NCI-H2107 treated with DMSO at 0.1 percent for 48 hours (cell line): ENCODE results near the gene GPAT3.
"Not testable (repeated sequence)": the region's sequence is repeated elsewhere in the genome, so short reads cannot be mapped to it uniquely, and the experiment has no call there.

Source experiments
- DNase-seq: peaks from one replicate; lab custom pipeline; 2025; ENCODE audit not compliant: unreplicated experiment; lab: John Stamatoyannopoulos, UW

Gene GPAT3

GRCh38 chr4:83535520-83536361 lies at the start of gene GPAT3:
TSS of gene GPAT3 (plus strand) at chr4:83536108. CDS start at chr4:83536623, 515 bp downstream.
- DNase-seq = peak; percentile 38

- DNase-seq = no peak
Measured at GRCh38 chr4:83486457-83487129, 49.3 kb upstream of the GPAT3 start.

DNA sequence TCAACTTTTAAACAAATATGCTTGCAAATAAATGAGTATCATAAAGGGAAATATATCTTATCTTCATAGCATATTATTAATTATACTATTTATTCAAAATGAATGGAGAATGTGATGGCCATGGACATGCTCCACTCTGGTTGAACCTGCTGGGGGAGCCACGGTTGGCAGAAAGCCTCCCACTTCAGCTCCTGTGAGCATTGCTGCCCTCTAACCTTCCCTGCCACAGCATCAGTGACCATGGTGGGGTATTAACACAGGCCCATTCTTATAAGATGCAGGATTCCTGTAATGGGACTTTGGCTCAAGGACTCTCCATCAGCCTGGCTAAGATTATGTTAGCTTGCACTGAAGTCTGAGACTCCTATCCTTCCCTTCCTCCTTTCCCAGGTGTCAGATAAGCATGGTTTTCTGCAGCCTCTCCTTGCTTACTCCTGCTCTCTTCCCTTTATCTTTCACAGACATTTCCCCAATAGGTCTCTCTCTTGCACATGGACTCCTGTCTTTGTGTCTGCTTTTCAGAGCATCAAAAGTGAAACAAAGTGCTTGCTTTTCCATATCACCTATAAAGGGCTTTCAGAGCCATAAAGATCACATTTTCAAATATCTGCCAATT lies 46.1 kb upstream of the GPAT3 start:
- DNase-seq = no peak

DNA sequence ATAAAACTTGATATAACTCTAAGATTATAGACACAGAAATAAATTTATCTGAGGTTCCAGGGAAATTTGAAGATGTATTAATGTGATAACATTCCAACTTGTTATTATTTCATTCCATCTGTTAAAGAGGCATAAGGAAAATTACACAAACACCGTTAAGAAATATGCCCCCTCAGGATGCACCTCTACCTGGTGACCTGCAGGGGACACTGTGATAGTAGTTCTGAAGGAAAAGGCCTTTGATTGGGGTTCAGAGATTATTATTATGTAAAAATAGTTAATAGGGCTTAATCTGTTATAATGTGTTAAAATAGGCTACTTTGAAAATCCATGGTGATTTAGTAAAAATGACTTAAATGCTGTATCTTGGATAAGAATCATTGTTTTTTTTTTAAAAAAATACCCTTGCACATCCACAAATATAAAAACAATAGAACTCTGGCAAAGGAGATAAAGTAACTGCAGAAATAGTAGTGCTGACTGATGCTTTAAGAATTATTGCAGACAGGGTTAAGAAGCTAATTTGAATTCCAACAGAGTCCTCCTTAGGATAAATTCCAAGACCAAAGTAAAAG lies 44.9 kb upstream of the GPAT3 start:
- DNase-seq = peak; percentile 2

DNA sequence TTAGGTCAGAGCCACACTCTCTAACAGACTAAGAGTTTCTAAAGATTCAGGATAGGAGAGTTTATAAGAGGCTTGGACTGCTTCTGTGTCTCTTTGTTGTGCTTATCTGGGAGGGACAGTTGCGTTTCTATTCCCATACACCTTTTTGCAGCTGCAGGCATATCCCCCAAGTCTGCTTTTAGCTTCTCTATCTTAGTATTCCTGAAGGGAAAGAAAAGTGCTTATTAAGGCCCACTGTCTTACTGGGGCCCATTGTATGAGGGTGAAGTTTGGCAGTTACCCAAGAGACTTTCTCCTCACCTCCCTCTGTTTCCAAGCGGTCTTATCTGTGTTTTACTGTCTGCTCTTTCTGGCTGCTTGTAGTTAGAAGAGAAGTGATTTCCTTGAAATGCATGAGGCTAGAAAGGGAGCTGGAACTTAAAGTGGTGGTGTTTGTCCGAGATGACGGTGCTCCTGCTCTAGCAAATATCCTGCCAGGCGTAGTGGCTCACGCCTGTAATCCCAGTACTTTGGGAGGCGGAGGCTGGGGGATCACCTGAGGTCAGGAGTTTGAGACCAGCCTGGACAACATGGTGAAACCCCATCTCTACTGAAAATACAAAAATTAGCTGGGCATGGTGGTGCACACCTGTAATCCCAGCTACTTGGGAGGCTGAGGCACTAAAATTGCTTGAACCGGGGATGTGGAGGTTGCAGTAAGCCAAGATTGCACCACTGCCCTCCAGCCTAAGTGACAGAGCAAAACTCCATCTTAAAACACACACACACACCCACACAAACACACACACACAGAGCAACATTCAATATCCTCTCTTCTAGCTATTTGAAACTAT lies 39.6 kb upstream of the GPAT3 start:
- not testable (repeated sequence) for DNase-seq

GRCh38 chr4:83498187-83498586 lies 37.7 kb upstream of the GPAT3 start:
- no peak for DNase-seq

GRCh38 chr4:83501671-83502070 lies 34.2 kb upstream of the GPAT3 start:
- not testable (repeated sequence) for DNase-seq

GRCh38 chr4:83503974-83504373 lies 31.9 kb upstream of the GPAT3 start:
- no peak for DNase-seq

DNA sequence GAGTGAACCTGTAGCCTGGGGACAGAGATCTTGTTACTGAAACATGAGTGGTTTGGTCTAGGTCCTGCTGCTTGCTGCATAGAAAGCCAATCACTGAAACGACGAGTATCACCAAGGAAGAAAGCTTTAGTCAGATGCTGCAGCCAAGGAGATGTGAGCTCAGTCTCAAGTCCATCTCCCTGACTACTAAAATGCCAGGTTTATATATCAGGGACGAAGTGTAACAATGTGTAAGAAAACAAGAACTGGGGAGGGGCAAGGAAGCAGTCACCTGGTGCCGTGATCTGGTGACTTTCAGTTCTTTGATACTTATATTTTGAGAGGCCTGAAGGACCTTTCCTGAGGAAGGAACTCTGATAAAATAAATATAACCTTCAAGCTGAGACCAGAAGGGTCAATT lies 31.4 kb upstream of the GPAT3 start:
- peak; percentile 62 for DNase-seq

GRCh38 chr4:83504996-83505395 lies 30.9 kb upstream of the GPAT3 start:
- DNase-seq = no peak

- not testable (repeated sequence) for DNase-seq
Measured at GRCh38 chr4:83509156-83509585, 26.7 kb upstream of the GPAT3 start.

- no peak for DNase-seq
Measured at GRCh38 chr4:83510442-83510841, 25.5 kb upstream of the GPAT3 start.

GRCh38 chr4:83516042-83516772 lies 19.7 kb upstream of the GPAT3 start:
- no peak for DNase-seq

DNA sequence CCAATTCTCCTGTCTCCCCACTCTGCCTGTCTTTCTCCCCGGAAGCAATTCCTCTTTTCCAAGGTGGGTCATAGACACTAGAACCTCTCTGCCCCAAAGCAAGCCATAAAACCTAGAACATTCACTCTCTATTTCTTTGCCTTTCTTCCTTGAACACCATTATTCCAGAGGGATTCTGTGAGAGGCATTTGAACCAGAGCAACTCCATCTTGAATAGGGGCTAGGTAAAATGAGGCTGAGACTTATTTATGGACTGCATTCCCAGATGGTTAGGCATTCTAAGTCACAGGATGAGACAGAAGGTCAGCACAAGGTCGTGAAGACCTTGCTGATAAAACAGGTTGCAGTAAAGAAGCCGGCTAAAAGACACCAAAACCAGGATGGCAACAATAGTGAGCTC lies 13.7 kb upstream of the GPAT3 start:
- no peak for DNase-seq

DNA sequence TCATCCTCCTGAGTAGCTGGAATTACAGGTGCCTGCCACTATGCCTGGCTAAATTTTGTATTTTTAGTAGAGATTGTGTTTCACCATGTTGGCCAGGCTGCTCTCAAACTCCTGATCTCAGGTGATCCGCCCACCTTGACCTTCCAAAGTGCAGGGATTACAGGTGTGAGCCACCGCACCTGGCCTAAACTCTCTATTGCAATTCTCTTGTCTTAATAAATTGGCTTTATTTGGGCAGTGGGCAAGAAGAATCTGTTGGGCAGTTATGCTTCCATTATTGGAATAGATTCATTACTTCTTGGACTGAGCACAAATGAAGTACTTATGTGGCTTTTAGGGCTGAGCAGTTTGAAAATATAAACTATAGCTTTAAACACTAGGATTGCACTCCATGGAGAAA lies 8.2 kb upstream of the GPAT3 start:
- no peak for DNase-seq

DNA sequence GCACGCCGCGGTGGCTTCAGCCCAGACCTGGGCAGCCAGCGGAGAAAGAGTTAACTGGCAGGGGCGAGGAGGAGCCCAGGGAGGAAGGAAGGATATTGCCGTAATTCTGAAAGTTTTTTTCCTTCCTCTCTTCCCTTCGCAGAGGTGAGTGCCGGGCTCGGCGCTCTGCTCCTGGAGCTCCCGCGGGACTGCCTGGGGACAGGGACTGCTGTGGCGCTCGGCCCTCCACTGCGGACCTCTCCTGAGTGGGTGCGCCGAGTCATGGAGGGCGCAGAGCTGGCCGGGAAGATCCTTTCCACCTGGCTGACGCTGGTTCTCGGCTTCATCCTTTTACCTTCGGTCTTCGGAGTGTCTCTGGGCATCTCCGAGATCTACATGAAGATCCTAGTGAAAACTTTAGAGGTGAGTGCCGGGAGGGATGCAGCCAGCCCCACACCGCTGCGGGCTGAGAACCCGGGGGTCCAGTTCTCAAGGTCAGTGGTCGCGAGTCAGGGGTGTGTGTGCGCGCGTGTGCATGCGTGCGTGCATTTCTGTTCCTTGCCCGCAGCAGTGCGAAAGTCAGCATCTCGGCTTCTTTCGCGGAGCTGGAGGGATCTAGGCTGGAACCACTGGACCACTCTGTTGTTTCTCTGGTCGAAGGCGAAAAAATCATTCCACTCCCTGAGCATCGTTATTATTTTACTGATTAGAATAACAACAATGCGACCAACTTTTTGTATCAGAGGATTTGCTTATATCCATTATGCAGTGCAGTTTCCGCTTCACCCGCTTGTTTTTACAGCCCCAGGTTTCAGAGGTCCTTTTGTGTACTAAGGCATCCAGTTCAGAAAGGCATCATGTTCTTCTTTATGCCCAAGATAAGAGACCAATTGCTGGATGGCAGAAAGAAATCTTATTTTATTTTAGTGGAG lies 709 bp downstream of the GPAT3 start:
- no peak for DNase-seq

GRCh38 chr4:83542225-83542624 lies 6.3 kb downstream of the GPAT3 start:
- DNase-seq = no peak

DNA sequence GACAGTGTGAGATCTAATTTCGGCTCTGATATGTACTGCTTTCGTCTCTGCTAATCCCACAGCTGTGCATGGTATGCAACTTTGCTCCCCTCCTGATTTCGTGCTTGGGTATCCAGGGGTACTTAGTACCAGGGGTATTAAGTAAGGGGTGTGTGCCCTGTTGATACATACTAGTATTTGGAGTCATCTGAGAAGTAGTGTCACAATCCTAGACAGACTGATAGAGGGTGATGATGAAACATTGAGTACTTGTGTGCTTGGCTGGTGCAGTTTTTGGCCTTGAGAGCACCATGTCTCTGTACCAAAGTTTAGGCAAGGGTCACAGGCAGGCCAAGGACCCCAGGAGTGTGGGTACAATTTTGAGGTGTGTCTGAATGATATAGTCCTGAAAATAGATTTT lies 10.9 kb downstream of the GPAT3 start:
- DNase-seq = no peak
